Measurements from ENCODE around the gene IGSF3. TPM values are rescaled to one million over a fixed set of nuclear protein-coding genes. Genes with fewer than 3 reads are reported as not detected.

IGSF3 gene
- total RNA-seq, 4 donors from 2014 or later = 0.25 to 1.2 (median 0.72) TPM

- Histone ChIP-seq H3K4me1 (peaks cover 11 to 18% of the 10 kb centered on the region in 2 donors), H3K4me3 (no peak overlapping the region), H3K36me3 (no peaks in the 10 kb centered on the region), H3K9me3 (no peaks in the 10 kb centered on the region), H3K27me3 (no peaks in the 10 kb centered on the region), H3K27ac (no peak overlapping the region)
- intact Hi-C loops (cut with DNase I; ENCODE audit: low total_unique reads) = no loop called here
- in situ Hi-C loops (cut with MboI; ENCODE audit: low sequenced_read_pairs in 4 of 4) = no loop called here
- TF ChIP-seq POLR2A (IDR thresholded peaks at IDR 0.05) = no peak
- TF ChIP-seq CTCF (IDR thresholded peaks at IDR 0.05 in 4 of 5, conservative IDR thresholded peaks at IDR 0.05 in 1 of 5) = no peak
- ATAC-seq = no peak
- no peak for DNase-seq
Measured at GRCh38 chr1:116553386-116554115, 114.0 kb downstream of the IGSF3 start.

DNA sequence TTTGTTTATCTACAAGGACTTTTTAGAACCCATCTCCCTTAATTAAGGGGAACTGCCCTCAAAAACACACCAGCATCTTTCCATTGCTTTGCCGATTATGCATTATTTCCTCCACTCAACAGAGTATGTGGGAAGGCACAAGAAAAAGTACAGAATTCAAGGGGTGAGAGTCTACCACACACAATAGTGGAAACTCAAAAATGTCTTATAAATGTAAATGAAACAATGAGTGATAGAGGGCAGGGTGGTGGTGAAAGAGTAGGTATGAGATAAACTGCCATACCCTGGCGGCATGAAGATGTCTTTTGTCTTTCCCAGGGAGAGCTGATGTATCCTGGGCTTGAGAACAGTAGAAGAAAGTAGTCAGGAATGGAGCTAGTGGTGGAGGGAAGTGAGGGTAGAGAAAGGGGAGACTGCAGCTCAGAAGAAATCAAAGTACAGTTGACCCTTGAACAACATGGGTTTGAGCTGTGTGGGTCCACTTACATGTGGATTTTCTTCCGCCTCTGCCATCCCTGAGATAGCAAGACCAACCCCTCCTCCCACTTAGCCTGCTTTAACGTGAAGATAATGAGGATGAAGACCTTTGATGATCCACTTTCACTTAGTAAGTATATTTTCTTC is 121.1 kb downstream of the IGSF3 start:
- H3K36me3 ChIP-seq = peaks cover 0 to 16% of the 10 kb centered on the region in 2 donors
- no peaks in the 10 kb centered on the region for H3K27me3 ChIP-seq
- intact Hi-C loops (cut with DNase I; ENCODE audit: low total_unique reads) = no loop called here
- H3K4me3 ChIP-seq = no peak overlapping the region
- DNase-seq (no peak), ATAC-seq (no peak)
- no peaks in the 10 kb centered on the region for H3K9me3 ChIP-seq
- no peaks in the 10 kb centered on the region for H3K4me1 ChIP-seq
- no peak overlapping the region for H3K27ac ChIP-seq
- in situ Hi-C loops (cut with MboI; ENCODE audit: low sequenced_read_pairs in 4 of 4) = no loop called here
- TF ChIP-seq CTCF (IDR thresholded peaks at IDR 0.05 in 4 of 5, conservative IDR thresholded peaks at IDR 0.05 in 1 of 5) (no peak), POLR2A (IDR thresholded peaks at IDR 0.05) (no peak)

GRCh38 chr1:116545359-116545705 is 122.2 kb downstream of the IGSF3 start:
- in situ Hi-C loops (cut with MboI; ENCODE audit: low sequenced_read_pairs in 4 of 4) (no loop called here), intact Hi-C loops (cut with DNase I; ENCODE audit: low total_unique reads) (no loop called here)
- peaks cover 0 to 16% of the 10 kb centered on the region in 2 donors for H3K36me3 ChIP-seq
- TF ChIP-seq POLR2A (IDR thresholded peaks at IDR 0.05) = no peak
- no peak for TF ChIP-seq CTCF (IDR thresholded peaks at IDR 0.05 in 4 of 5, conservative IDR thresholded peaks at IDR 0.05 in 1 of 5)
- no peaks in the 10 kb centered on the region for H3K4me1 ChIP-seq
- H3K27me3 ChIP-seq = no peaks in the 10 kb centered on the region
- H3K27ac ChIP-seq = no peak overlapping the region
- no peak overlapping the region for H3K4me3 ChIP-seq
- H3K9me3 ChIP-seq = no peaks in the 10 kb centered on the region
- DNase-seq = no peak
- ATAC-seq = no peak

DNA sequence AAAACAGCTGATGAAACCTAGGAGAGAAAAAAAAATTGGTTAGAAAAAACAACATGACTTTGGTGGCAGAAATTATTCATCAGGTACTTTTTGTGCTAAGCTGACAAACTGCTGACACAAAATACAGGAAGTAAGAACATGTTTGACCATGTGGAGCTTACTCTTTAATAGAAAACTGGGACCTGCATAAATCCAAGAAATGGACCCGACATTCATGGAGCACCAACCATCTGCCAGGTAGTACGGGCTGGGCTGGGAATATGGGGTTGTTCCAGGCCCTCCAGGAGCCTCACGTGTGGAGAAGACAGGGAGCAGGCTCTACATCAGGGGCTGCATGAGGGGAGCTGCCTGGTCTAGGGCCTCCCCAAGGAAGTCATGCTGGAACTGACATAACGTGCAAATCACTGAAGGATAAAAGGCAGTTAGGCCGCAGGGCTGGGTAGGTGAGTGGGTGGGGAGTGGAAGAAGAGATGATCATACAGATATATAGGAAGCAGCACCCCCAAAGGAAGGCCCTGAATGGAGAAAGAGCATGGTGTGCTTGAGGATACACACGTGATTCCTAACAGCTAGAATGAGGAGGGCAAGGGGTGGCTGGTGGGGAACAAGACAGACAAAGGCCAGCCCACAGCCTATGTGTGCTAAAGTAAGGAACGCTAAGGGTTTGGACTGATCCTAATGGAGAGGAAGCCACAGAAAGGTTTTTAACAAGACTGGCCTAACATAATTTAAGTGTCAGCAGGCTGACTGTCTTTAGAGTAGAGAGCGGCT is 122.8 kb downstream of the IGSF3 start:
- no peak overlapping the region for H3K27ac ChIP-seq
- intact Hi-C loops (cut with DNase I; ENCODE audit: low total_unique reads) = no loop called here
- H3K9me3 ChIP-seq = no peaks in the 10 kb centered on the region
- in situ Hi-C loops (cut with MboI; ENCODE audit: low sequenced_read_pairs in 4 of 4) = no loop called here
- TF ChIP-seq POLR2A (IDR thresholded peaks at IDR 0.05) (no peak), CTCF (IDR thresholded peaks at IDR 0.05 in 4 of 5, conservative IDR thresholded peaks at IDR 0.05 in 1 of 5) (no peak)
- H3K4me3 ChIP-seq = no peak overlapping the region
- no peaks in the 10 kb centered on the region for H3K27me3 ChIP-seq
- no peak for ATAC-seq
- no peak for DNase-seq
- H3K4me1 ChIP-seq = no peaks in the 10 kb centered on the region
- H3K36me3 ChIP-seq = peaks cover 0 to 16% of the 10 kb centered on the region in 2 donors

All from gastrocnemius medialis (tissue), 4 donors.